ENCODE results near the gene LMBR1. TPM values are rescaled to one million over a fixed set of nuclear protein-coding genes. Genes with fewer than 3 reads are reported as not detected.
"Not testable (repeated sequence)": the region's sequence is repeated elsewhere in the genome, so short reads cannot be mapped to it uniquely, and the experiment has no call there.

LMBR1 gene
- polyA plus RNA-seq, 1 donor: 29.3 TPM

GRCh38 chr7:156733638-156734037 is 159.3 kb downstream of the LMBR1 start:
- Histone ChIP-seq H3K27ac (ENCODE audit: low read length) (no peak overlapping the region), H3K9me3 (ENCODE audit: control insufficient read depth, low read depth, low read length) (peaks cover 26% of the 10 kb centered on the region), H3K36me3 (ENCODE audit: control insufficient read depth, insufficient read depth, low read length) (peaks cover 14% of the 10 kb centered on the region), H3K27me3 (ENCODE audit: control insufficient read depth, insufficient read depth, low read length) (no peaks in the 10 kb centered on the region), H3K4me3 (ENCODE audit: low read length) (no peak overlapping the region), H3K4me1 (ENCODE audit: control insufficient read depth, insufficient read depth, low read length) (no peaks in the 10 kb centered on the region)
- 100% methylated on average over 1 of the region's 1 CpG for WGBS (ENCODE audit: insufficient coverage, low lambda C conversion rate)
- DNase-seq: no peak

- DNase-seq: no peak
- Histone ChIP-seq H3K4me3 (ENCODE audit: low read length) (no peak overlapping the region), H3K4me1 (ENCODE audit: control insufficient read depth, insufficient read depth, low read length) (no peaks in the 10 kb centered on the region), H3K9me3 (ENCODE audit: control insufficient read depth, low read depth, low read length) (peaks cover 26% of the 10 kb centered on the region), H3K27me3 (ENCODE audit: control insufficient read depth, insufficient read depth, low read length) (no peaks in the 10 kb centered on the region), H3K27ac (ENCODE audit: low read length) (no peak overlapping the region), H3K36me3 (ENCODE audit: control insufficient read depth, insufficient read depth, low read length) (peaks cover 14% of the 10 kb centered on the region)
- WGBS (ENCODE audit: insufficient coverage, low lambda C conversion rate): 100% methylated on average over 1 of the region's 4 CpGs
Observed at GRCh38 chr7:156732091-156732625, 160.8 kb downstream of the LMBR1 start.

GRCh38 chr7:156731651-156732050 is 161.3 kb downstream of the LMBR1 start:
- Histone ChIP-seq H3K27ac (ENCODE audit: low read length) (no peak overlapping the region), H3K9me3 (ENCODE audit: control insufficient read depth, low read depth, low read length) (peaks cover 26% of the 10 kb centered on the region), H3K4me1 (ENCODE audit: control insufficient read depth, insufficient read depth, low read length) (no peaks in the 10 kb centered on the region), H3K4me3 (ENCODE audit: low read length) (no peak overlapping the region), H3K27me3 (ENCODE audit: control insufficient read depth, insufficient read depth, low read length) (no peaks in the 10 kb centered on the region), H3K36me3 (ENCODE audit: control insufficient read depth, insufficient read depth, low read length) (peaks cover 14% of the 10 kb centered on the region)
- DNase-seq: no peak

GRCh38 chr7:156725936-156726335 is 167.0 kb downstream of the LMBR1 start:
- DNase-seq: no peak
- H3K36me3 ChIP-seq (ENCODE audit: control insufficient read depth, insufficient read depth, low read length): no peaks in the 10 kb centered on the region
- H3K4me1 ChIP-seq (ENCODE audit: control insufficient read depth, insufficient read depth, low read length): no peaks in the 10 kb centered on the region
- H3K9me3 ChIP-seq (ENCODE audit: control insufficient read depth, low read depth, low read length): peaks cover 4% of the 10 kb centered on the region
- no peak overlapping the region for H3K27ac ChIP-seq (ENCODE audit: low read length)
- no peaks in the 10 kb centered on the region for H3K27me3 ChIP-seq (ENCODE audit: control insufficient read depth, insufficient read depth, low read length)
- no peak overlapping the region for H3K4me3 ChIP-seq (ENCODE audit: low read length)

GRCh38 chr7:156725073-156725472 is 167.9 kb downstream of the LMBR1 start:
- Histone ChIP-seq H3K9me3 (ENCODE audit: control insufficient read depth, low read depth, low read length) (no peaks in the 10 kb centered on the region), H3K4me1 (ENCODE audit: control insufficient read depth, insufficient read depth, low read length) (no peaks in the 10 kb centered on the region), H3K36me3 (ENCODE audit: control insufficient read depth, insufficient read depth, low read length) (no peaks in the 10 kb centered on the region), H3K27ac (ENCODE audit: low read length) (no peak overlapping the region), H3K27me3 (ENCODE audit: control insufficient read depth, insufficient read depth, low read length) (no peaks in the 10 kb centered on the region), H3K4me3 (ENCODE audit: low read length) (no peak overlapping the region)
- WGBS (ENCODE audit: insufficient coverage, low lambda C conversion rate): 93% methylated on average over 2 of the region's 5 CpGs
- no peak for DNase-seq

- WGBS (ENCODE audit: insufficient coverage, low lambda C conversion rate): 88% methylated on average over 1 of the region's 4 CpGs
- H3K36me3 ChIP-seq (ENCODE audit: control insufficient read depth, insufficient read depth, low read length): no peaks in the 10 kb centered on the region
- H3K27ac ChIP-seq (ENCODE audit: low read length): no peak overlapping the region
- no peaks in the 10 kb centered on the region for H3K9me3 ChIP-seq (ENCODE audit: control insufficient read depth, low read depth, low read length)
- H3K4me1 ChIP-seq (ENCODE audit: control insufficient read depth, insufficient read depth, low read length): no peaks in the 10 kb centered on the region
- H3K4me3 ChIP-seq (ENCODE audit: low read length): no peak overlapping the region
- DNase-seq: no peak
- H3K27me3 ChIP-seq (ENCODE audit: control insufficient read depth, insufficient read depth, low read length): no peaks in the 10 kb centered on the region
Observed at GRCh38 chr7:156722043-156722826, 170.7 kb downstream of the LMBR1 start.

- Histone ChIP-seq H3K4me3 (ENCODE audit: low read length) (no peak overlapping the region), H3K27me3 (ENCODE audit: control insufficient read depth, insufficient read depth, low read length) (no peaks in the 10 kb centered on the region), H3K4me1 (ENCODE audit: control insufficient read depth, insufficient read depth, low read length) (no peaks in the 10 kb centered on the region), H3K9me3 (ENCODE audit: control insufficient read depth, low read depth, low read length) (peaks cover 10% of the 10 kb centered on the region), H3K36me3 (ENCODE audit: control insufficient read depth, insufficient read depth, low read length) (peaks cover 1% of the 10 kb centered on the region), H3K27ac (ENCODE audit: low read length) (no peak overlapping the region)
- WGBS (ENCODE audit: insufficient coverage, low lambda C conversion rate): no CpG with 5 or more reads among the region's 5 CpGs
- DNase-seq: no peak
Observed at GRCh38 chr7:156703773-156704482, 189.1 kb downstream of the LMBR1 start.

GRCh38 chr7:156703209-156703608 is 189.8 kb downstream of the LMBR1 start:
- no peak overlapping the region for H3K4me3 ChIP-seq (ENCODE audit: low read length)
- no peaks in the 10 kb centered on the region for H3K36me3 ChIP-seq (ENCODE audit: control insufficient read depth, insufficient read depth, low read length)
- DNase-seq: no peak
- no peaks in the 10 kb centered on the region for H3K27me3 ChIP-seq (ENCODE audit: control insufficient read depth, insufficient read depth, low read length)
- WGBS (ENCODE audit: insufficient coverage, low lambda C conversion rate): no CpG with 5 or more reads among the region's 4 CpGs
- peaks cover 4% of the 10 kb centered on the region for H3K9me3 ChIP-seq (ENCODE audit: control insufficient read depth, low read depth, low read length)
- H3K4me1 ChIP-seq (ENCODE audit: control insufficient read depth, insufficient read depth, low read length): no peaks in the 10 kb centered on the region
- H3K27ac ChIP-seq (ENCODE audit: low read length): no peak overlapping the region

- DNase-seq: no peak
- no peaks in the 10 kb centered on the region for H3K4me1 ChIP-seq (ENCODE audit: control insufficient read depth, insufficient read depth, low read length)
Observed at GRCh38 chr7:156702399-156702798, 190.6 kb downstream of the LMBR1 start.

GRCh38 chr7:156701787-156702186 is 191.2 kb downstream of the LMBR1 start:
- H3K27me3 ChIP-seq (ENCODE audit: control insufficient read depth, insufficient read depth, low read length); H3K4me3 ChIP-seq (ENCODE audit: low read length); H3K36me3 ChIP-seq (ENCODE audit: control insufficient read depth, insufficient read depth, low read length); DNase-seq; H3K9me3 ChIP-seq (ENCODE audit: control insufficient read depth, low read depth, low read length); H3K4me1 ChIP-seq (ENCODE audit: control insufficient read depth, insufficient read depth, low read length); H3K27ac ChIP-seq (ENCODE audit: low read length): not testable (repeated sequence)
- WGBS (ENCODE audit: insufficient coverage, low lambda C conversion rate): no CpG with 5 or more reads among the region's 1 CpG

More at GRCh38 chr7:156702399-156702798, 190.6 kb downstream of the LMBR1 start:
- no peak overlapping the region for H3K27ac ChIP-seq (ENCODE audit: low read length)
- H3K9me3 ChIP-seq (ENCODE audit: control insufficient read depth, low read depth, low read length): peaks cover 5% of the 10 kb centered on the region
- no peak overlapping the region for H3K4me3 ChIP-seq (ENCODE audit: low read length)
- no peaks in the 10 kb centered on the region for H3K36me3 ChIP-seq (ENCODE audit: control insufficient read depth, insufficient read depth, low read length)
- H3K27me3 ChIP-seq (ENCODE audit: control insufficient read depth, insufficient read depth, low read length): no peaks in the 10 kb centered on the region
